Upper lobe of left lung (tissue), 4 donors: ENCODE measurements around the gene STX1A.
"Not testable (repeated sequence)": the region's sequence is repeated elsewhere in the genome, so short reads cannot be mapped to it uniquely, and the experiment has no call there.

ENCODE experiments used
- CTCF ChIP-seq, 6 experiments: fragments of 450-650 bp in 4 of 6; fragments of 200-600 bp in 2 of 6; sonication (generic) in 2 of 6; IDR thresholded peaks; one replicate each; pipeline ENCODE4 v1.5.1; 2016 to 2019; ENCODE audit warnings: antibody characterized with exemption in 6 of 6
- EP300 ChIP-seq, 4 donors: sonication (generic); formaldehyde crosslinking; IDR thresholded peaks; one replicate each; pipeline ENCODE4 v1.5.1; 2017; ENCODE audit warnings: antibody characterized with exemption in 4 of 4, control low read depth in 2 of 4
- POLR2A ChIP-seq, 4 donors: fragments of 450-650 bp; IDR thresholded peaks; one replicate each; pipeline ENCODE4 v1.5.1; 2016 to 2017; ENCODE audit warnings: antibody characterized with exemption in 4 of 4, mild to moderate bottlenecking in 2 of 4
- POLR2AphosphoS5 ChIP-seq, 2 donors: sonication (generic); formaldehyde crosslinking; IDR thresholded peaks; one replicate each; pipeline ENCODE4 v1.5.1; 2017; ENCODE audit warnings: antibody characterized with exemption in 2 of 2

- TF ChIP-seq EP300, CTCF, POLR2AphosphoS5, POLR2A (IDR thresholded peaks at IDR 0.05): not testable (repeated sequence)
Observed at GRCh38 chr7:73655309-73655708, 64.2 kb downstream of the STX1A start.
